Measurements from ENCODE around the gene IGF1. TPM values are rescaled to one million over a fixed set of nuclear protein-coding genes. Genes with fewer than 3 reads are reported as not detected.

Gene IGF1
- total RNA-seq, 1 experiment from 2014 or later: 0.42 TPM

- ChIA-PET CTCF (no interaction called here), RAD21 (ENCODE audit: low non-redundant PET in 1 of 2, low total read pairs in 2 of 2, uncharacterized antibody in 2 of 2, unreplicated experiment in 2 of 2) (no interaction called here), POLR2A (no interaction called here)
- Histone ChIP-seq H2AFZ (ENCODE audit: low read depth, low read length, poor library complexity, severe bottlenecking) (no peak overlapping the region), H3K27ac (ENCODE audit: low read depth, low read length) (no peak overlapping the region), H3K9ac (ENCODE audit: low read length) (no peak overlapping the region), H3K4me1 (ENCODE audit: control insufficient read depth in 1 of 2, insufficient read depth in 2 of 2, low read length in 2 of 2) (no peaks in the 10 kb centered on the region), H3K4me2 (ENCODE audit: low read length) (no peak overlapping the region), H3K27me3 (ENCODE audit: insufficient read depth, low read length) (no peaks in the 10 kb centered on the region), H3K9me3 (ENCODE audit: control insufficient read depth in 1 of 2, insufficient read depth in 1 of 2, low read depth in 1 of 2, low read length in 2 of 2) (no peaks in the 10 kb centered on the region), H3K79me2 (ENCODE audit: insufficient read depth, low read length) (no peaks in the 10 kb centered on the region), H3K36me3 (ENCODE audit: control insufficient read depth in 1 of 2, insufficient read depth in 2 of 2, low read length in 2 of 2) (no peaks in the 10 kb centered on the region), H3K9me2 (ENCODE audit: insufficient read depth) (no peaks in the 10 kb centered on the region), H3K4me3 (replicated peaks in 1 of 2; ENCODE audit: low read depth in 1 of 2, low read length in 2 of 2) (no peak overlapping the region), H4K20me1 (ENCODE audit: insufficient read depth) (no peaks in the 10 kb centered on the region)
- intact Hi-C loops (cut with micrococcal nuclease): no loop called here
- BruUV-seq (replicated peaks): no TSS peak
- no peak for TF ChIP-seq SIN3A (IDR thresholded peaks at IDR 0.05; ENCODE audit: low read depth)
- TF ChIP-seq MAX (IDR thresholded peaks at IDR 0.05): no peak
- TF ChIP-seq TCF7L2 (IDR thresholded peaks at IDR 0.05; ENCODE audit: borderline replicate concordance, extremely low read depth, insufficient read depth, insufficient read length): no peak
- no peak for TF ChIP-seq CTCF (IDR thresholded peaks at IDR 0.05 in 2 of 3, conservative IDR thresholded peaks at IDR 0.05 in 1 of 3; ENCODE audit: borderline replicate concordance in 1 of 3, insufficient read depth in 1 of 3, low read depth in 2 of 3, low read length in 2 of 3)
- TF ChIP-seq CEBPB (IDR thresholded peaks at IDR 0.05; ENCODE audit: low read depth): no peak
- no peak for TF ChIP-seq EZH2 (IDR thresholded peaks at IDR 0.05)
- no peak for TF ChIP-seq FOSL1 (IDR thresholded peaks at IDR 0.05; ENCODE audit: low read depth)
- no peak for TF ChIP-seq EGR1 (IDR thresholded peaks at IDR 0.05; ENCODE audit: low read depth)
- no peak for TF ChIP-seq ATF3 (IDR thresholded peaks at IDR 0.05)
- TF ChIP-seq REST (IDR thresholded peaks at IDR 0.05; ENCODE audit: low read depth): no peak
- no peak for TF ChIP-seq ZBTB33 (IDR thresholded peaks at IDR 0.05; ENCODE audit: extremely low read depth, insufficient replicate concordance, low read length)
- TF ChIP-seq JUND (IDR thresholded peaks at IDR 0.05): no peak
- no peak for TF ChIP-seq SRF (IDR thresholded peaks at IDR 0.05; ENCODE audit: low read depth)
- TF ChIP-seq ZFX (IDR thresholded peaks at IDR 0.05): no peak
- TF ChIP-seq CBX3 (IDR thresholded peaks at IDR 0.05; ENCODE audit: low read depth): no peak
- DNase-seq (ENCODE audit: low read depth, low spot score): no peak
- no peak for ATAC-seq
These were observed 103.6 kb downstream of the IGF1 start for GRCh38 chr12:102376781-102377180.
